Measurements from ENCODE around the gene FCAR.
"Not testable (repeated sequence)": the region's sequence is repeated elsewhere in the genome, so short reads cannot be mapped to it uniquely, and the experiment has no call there.

FCAR gene

DNA sequence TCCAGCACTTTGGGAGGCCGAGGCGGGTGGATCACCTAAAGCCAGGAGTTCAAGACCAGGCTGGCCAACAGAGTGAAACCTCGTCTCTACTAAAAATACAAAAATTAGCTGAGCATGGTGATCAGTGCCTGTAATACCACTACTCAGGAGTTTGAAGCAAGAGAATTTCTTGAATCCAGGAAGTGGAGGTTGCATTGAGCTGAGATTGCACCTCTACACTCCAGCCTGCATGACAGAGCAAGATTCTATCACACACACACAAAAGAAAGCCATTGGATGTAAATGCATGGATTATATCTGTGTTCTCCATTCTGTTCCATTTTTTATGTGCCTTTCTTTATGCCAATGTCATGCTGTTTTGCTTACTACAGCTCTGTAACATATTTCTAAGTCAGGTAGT is 15.6 kb upstream of the FCAR start:
- H3K27me3 ChIP-seq (ENCODE audit: insufficient read depth, low read length); H3K4me1 ChIP-seq (ENCODE audit: insufficient read depth, low read length); H3K4me3 ChIP-seq (ENCODE audit: low read length); H3K27ac ChIP-seq (ENCODE audit: low read depth, low read length); H3K9ac ChIP-seq (ENCODE audit: low read depth, low read length); H3K36me3 ChIP-seq (ENCODE audit: insufficient read depth, low read length): not testable (repeated sequence)
- peaks cover 35% of the 10 kb centered on the region for H3K9me3 ChIP-seq (ENCODE audit: insufficient read depth, low read depth, low read length)
- WGBS, result 100% methylated on average over 1 of the region's 3 CpGs

DNA sequence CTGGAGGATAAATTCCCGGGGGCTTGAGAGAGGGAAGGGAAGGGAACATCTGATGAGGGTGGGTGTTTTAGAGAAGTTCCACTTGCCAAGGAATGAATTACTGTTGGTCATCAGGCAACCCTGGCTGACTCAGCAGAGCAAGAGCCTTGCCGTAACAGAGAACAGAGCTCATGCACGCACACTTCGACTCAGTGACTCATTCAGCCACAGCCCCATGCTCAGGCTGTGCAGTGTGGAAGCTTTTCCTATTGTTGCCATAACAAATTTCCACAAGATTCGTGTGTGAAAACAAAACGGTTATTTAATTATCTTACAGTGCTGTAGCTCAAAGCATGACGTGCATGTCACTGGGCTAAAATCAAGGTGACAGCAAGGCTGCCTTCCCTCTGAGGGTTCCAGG is 14.6 kb upstream of the FCAR start:
- not testable (repeated sequence) for H3K27ac ChIP-seq (ENCODE audit: low read depth, low read length); H3K4me1 ChIP-seq (ENCODE audit: insufficient read depth, low read length); H3K4me3 ChIP-seq (ENCODE audit: low read length); H3K36me3 ChIP-seq (ENCODE audit: insufficient read depth, low read length); H3K9ac ChIP-seq (ENCODE audit: low read depth, low read length); H3K27me3 ChIP-seq (ENCODE audit: insufficient read depth, low read length)
- H3K9me3 ChIP-seq (ENCODE audit: insufficient read depth, low read depth, low read length), result peaks cover 27% of the 10 kb centered on the region
- 87% methylated on average over 7 of the region's 7 CpGs for WGBS

DNA sequence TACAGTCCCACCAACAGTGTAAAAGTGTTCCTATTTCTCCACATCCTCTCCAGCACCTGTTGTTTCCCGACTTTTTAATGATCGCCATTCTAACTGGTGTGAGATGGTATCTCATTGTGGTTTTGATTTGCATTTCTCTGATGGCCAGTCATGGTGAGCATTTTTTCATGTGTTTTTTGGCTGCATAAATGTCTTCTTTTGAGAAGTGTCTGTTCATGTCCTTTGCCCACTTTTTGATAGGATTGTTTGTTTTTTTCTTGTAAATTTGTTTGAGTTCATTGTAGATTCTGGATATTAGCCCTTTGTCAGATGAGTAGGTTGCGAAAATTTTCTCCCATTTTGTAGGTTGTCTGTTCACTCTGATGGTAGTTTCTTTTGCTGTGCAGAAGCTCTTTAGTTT is 10.6 kb upstream of the FCAR start:
- WGBS, result no CpG with 5 or more reads among the region's 3 CpGs
- H3K27me3 ChIP-seq (ENCODE audit: insufficient read depth, low read length), result not testable (repeated sequence)

DNA sequence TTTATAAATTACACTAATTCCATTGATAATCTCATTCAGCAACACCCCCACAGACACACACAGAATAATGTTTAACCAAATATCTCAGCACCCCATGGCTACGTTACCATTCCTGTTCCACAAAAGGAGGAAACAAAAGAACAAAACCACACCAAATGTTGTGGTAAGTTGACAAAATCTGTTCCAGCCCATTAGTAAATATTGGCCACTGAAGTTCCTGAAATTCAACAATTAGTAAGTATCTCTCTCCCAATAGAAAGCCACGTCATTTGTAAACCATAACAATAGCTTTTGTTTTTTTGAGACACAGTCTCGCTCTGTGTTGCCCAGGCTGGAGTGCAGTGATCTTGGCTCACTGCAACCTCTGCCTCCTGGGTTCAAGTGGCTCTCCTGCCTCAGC is 2.3 kb upstream of the FCAR start:
- H3K4me1 ChIP-seq (ENCODE audit: insufficient read depth, low read length), result no peaks in the 10 kb centered on the region
- no peaks in the 10 kb centered on the region; the same call in 1 of the 2 replicates for H3K27me3 ChIP-seq (ENCODE audit: insufficient read depth, low read length)
- no peak overlapping the region for H3K9ac ChIP-seq (ENCODE audit: low read depth, low read length)
- WGBS, result 87% methylated on average over 3 of the region's 3 CpGs
- peaks cover 12% of the 10 kb centered on the region; the same call in 1 of the 2 replicates for H3K9me3 ChIP-seq (ENCODE audit: insufficient read depth, low read depth, low read length)
- no peaks in the 10 kb centered on the region for H3K36me3 ChIP-seq (ENCODE audit: insufficient read depth, low read length)
- no peak overlapping the region for H3K4me3 ChIP-seq (ENCODE audit: low read length)
- no peak overlapping the region for H3K27ac ChIP-seq (ENCODE audit: low read depth, low read length)

More for the DNA sequence above, 10.6 kb upstream of the FCAR start:
- not testable (repeated sequence) for H3K4me1 ChIP-seq (ENCODE audit: insufficient read depth, low read length); H3K4me3 ChIP-seq (ENCODE audit: low read length); H3K36me3 ChIP-seq (ENCODE audit: insufficient read depth, low read length); H3K9ac ChIP-seq (ENCODE audit: low read depth, low read length); H3K27ac ChIP-seq (ENCODE audit: low read depth, low read length)
- peaks cover 31% of the 10 kb centered on the region for H3K9me3 ChIP-seq (ENCODE audit: insufficient read depth, low read depth, low read length)

- no peak overlapping the region for H3K4me3 ChIP-seq (ENCODE audit: low read length)
- no peak overlapping the region for H3K9ac ChIP-seq (ENCODE audit: low read depth, low read length)
- H3K27ac ChIP-seq (ENCODE audit: low read depth, low read length), result no peak overlapping the region
- H3K9me3 ChIP-seq (ENCODE audit: insufficient read depth, low read depth, low read length), result no peaks in the 10 kb centered on the region
- 55% methylated on average over 2 of the region's 2 CpGs for WGBS
- no peaks in the 10 kb centered on the region; the same call in 1 of the 2 replicates for H3K27me3 ChIP-seq (ENCODE audit: insufficient read depth, low read length)
- H3K4me1 ChIP-seq (ENCODE audit: insufficient read depth, low read length), result no peaks in the 10 kb centered on the region
- no peaks in the 10 kb centered on the region for H3K36me3 ChIP-seq (ENCODE audit: insufficient read depth, low read length)
These were observed 1.5 kb downstream of the FCAR start for GRCh38 chr19:54875506-54875905.

DNA sequence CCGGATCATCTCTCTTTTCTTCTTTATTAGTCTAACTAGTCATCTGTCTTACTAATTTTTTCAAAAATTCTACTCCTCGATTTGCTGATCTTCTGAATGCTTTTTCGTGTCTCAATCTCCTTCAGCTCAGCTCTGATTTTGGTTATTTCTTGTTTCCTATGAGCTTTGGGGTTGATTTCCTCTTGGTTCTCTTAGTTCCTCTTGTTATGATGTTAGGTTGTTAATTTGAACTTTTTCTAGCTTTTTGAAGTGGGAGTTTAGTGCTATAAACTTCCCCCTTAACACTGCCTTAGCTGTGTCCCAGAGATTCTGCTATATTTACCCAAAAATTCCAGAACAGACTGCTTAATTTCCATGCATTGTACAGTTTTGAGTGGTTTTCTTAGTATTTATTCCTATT is 3.4 kb downstream of the FCAR start:
- H3K9me3 ChIP-seq (ENCODE audit: insufficient read depth, low read depth, low read length), result no peaks in the 10 kb centered on the region
- H3K27ac ChIP-seq (ENCODE audit: low read depth, low read length), result no peak overlapping the region
- H3K4me1 ChIP-seq (ENCODE audit: insufficient read depth, low read length), result no peaks in the 10 kb centered on the region
- no peak overlapping the region for H3K9ac ChIP-seq (ENCODE audit: low read depth, low read length)
- no peaks in the 10 kb centered on the region for H3K36me3 ChIP-seq (ENCODE audit: insufficient read depth, low read length)
- 90% methylated on average over 3 of the region's 3 CpGs for WGBS
- no peaks in the 10 kb centered on the region; the same call in 1 of the 2 replicates for H3K27me3 ChIP-seq (ENCODE audit: insufficient read depth, low read length)
- no peak overlapping the region for H3K4me3 ChIP-seq (ENCODE audit: low read length)

DNA sequence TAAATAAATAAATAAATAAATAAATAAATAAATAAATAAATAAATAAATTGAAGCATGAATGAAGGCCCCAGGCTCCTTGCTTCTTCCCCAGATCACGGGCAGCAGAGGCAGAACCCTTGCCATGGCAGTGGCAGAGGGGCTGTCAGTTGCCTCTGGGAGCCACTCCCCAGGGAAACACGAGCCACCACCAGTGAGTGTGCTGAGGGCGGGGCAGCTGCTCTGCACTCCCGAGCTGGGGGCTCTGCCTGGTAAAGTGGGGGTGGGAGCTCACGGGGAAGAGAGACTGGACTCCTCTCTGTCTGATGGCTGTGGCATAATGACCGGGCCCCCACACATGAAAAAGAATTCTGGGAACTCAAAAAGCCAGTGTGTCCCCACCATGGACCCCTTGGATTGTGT is 7.8 kb downstream of the FCAR start:
- H3K36me3 ChIP-seq (ENCODE audit: insufficient read depth, low read length), result no peaks in the 10 kb centered on the region
- no peak overlapping the region for H3K27ac ChIP-seq (ENCODE audit: low read depth, low read length)
- H3K9ac ChIP-seq (ENCODE audit: low read depth, low read length), result no peak overlapping the region
- H3K9me3 ChIP-seq (ENCODE audit: insufficient read depth, low read depth, low read length), result no peaks in the 10 kb centered on the region
- no peaks in the 10 kb centered on the region for H3K4me1 ChIP-seq (ENCODE audit: insufficient read depth, low read length)
- H3K4me3 ChIP-seq (ENCODE audit: low read length), result no peak overlapping the region
- 87% methylated on average over 6 of the region's 6 CpGs for WGBS
- no peaks in the 10 kb centered on the region for H3K27me3 ChIP-seq (ENCODE audit: insufficient read depth, low read length)

DNA sequence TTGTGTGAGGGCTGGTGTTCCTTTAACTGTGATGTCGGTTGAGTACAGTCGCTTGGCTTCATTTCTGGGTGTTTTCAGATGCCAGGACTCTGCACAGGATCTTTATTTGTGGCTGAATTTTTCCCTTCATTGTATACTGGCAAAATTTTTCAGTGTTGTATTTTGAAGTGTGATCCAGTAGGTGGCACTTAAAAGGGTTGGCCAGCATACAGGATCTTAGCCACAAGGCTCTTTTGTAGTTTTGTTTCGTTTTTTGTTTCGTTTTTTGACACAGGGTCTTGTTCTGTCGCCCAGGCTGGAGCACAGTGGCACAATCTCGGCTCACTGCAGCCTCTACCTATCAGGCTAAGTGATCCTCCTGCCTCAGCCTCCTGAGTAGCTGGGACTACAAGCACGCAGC is 8.7 kb downstream of the FCAR start:
- 95% methylated on average over 7 of the region's 7 CpGs for WGBS
- no peaks in the 10 kb centered on the region for H3K9me3 ChIP-seq (ENCODE audit: insufficient read depth, low read depth, low read length)
- H3K4me3 ChIP-seq (ENCODE audit: low read length), result no peak overlapping the region

GRCh38 chr19:54883228-54883627 is 9.2 kb downstream of the FCAR start:
- WGBS, result 93% methylated on average over 9 of the region's 9 CpGs
- H3K9me3 ChIP-seq (ENCODE audit: insufficient read depth, low read depth, low read length), result no peaks in the 10 kb centered on the region

More for the DNA sequence above, 8.7 kb downstream of the FCAR start:
- H3K27me3 ChIP-seq (ENCODE audit: insufficient read depth, low read length), result no peaks in the 10 kb centered on the region
- H3K9ac ChIP-seq (ENCODE audit: low read depth, low read length), result no peak overlapping the region
- no peaks in the 10 kb centered on the region for H3K4me1 ChIP-seq (ENCODE audit: insufficient read depth, low read length)
- no peak overlapping the region for H3K27ac ChIP-seq (ENCODE audit: low read depth, low read length)
- no peaks in the 10 kb centered on the region for H3K36me3 ChIP-seq (ENCODE audit: insufficient read depth, low read length)

GRCh38 chr19:54888239-54888638 is 14.2 kb downstream of the FCAR start:
- no peak overlapping the region for H3K27ac ChIP-seq (ENCODE audit: low read depth, low read length)
- no peaks in the 10 kb centered on the region for H3K27me3 ChIP-seq (ENCODE audit: insufficient read depth, low read length)
- H3K36me3 ChIP-seq (ENCODE audit: insufficient read depth, low read length), result no peaks in the 10 kb centered on the region
- no peak overlapping the region for H3K4me3 ChIP-seq (ENCODE audit: low read length)
- H3K9me3 ChIP-seq (ENCODE audit: insufficient read depth, low read depth, low read length), result no peaks in the 10 kb centered on the region
- 97% methylated on average over 9 of the region's 10 CpGs for WGBS
- H3K9ac ChIP-seq (ENCODE audit: low read depth, low read length), result no peak overlapping the region
- peaks cover 2% of the 10 kb centered on the region for H3K4me1 ChIP-seq (ENCODE audit: insufficient read depth, low read length)

More at GRCh38 chr19:54883228-54883627, 9.2 kb downstream of the FCAR start:
- Histone ChIP-seq H3K36me3 (ENCODE audit: insufficient read depth, low read length) (no peaks in the 10 kb centered on the region), H3K9ac (ENCODE audit: low read depth, low read length) (no peak overlapping the region), H3K4me3 (ENCODE audit: low read length) (no peak overlapping the region), H3K27me3 (ENCODE audit: insufficient read depth, low read length) (no peaks in the 10 kb centered on the region), H3K27ac (ENCODE audit: low read depth, low read length) (no peak overlapping the region), H3K4me1 (ENCODE audit: insufficient read depth, low read length) (no peaks in the 10 kb centered on the region)

- WGBS, result 97% methylated on average over 11 of the region's 11 CpGs
- Histone ChIP-seq H3K4me1 (ENCODE audit: insufficient read depth, low read length) (peaks cover 4% of the 10 kb centered on the region), H3K36me3 (ENCODE audit: insufficient read depth, low read length) (no peaks in the 10 kb centered on the region), H3K4me3 (ENCODE audit: low read length) (no peak overlapping the region), H3K27me3 (ENCODE audit: insufficient read depth, low read length) (no peaks in the 10 kb centered on the region), H3K27ac (ENCODE audit: low read depth, low read length) (no peak overlapping the region), H3K9ac (ENCODE audit: low read depth, low read length) (no peak overlapping the region), H3K9me3 (ENCODE audit: insufficient read depth, low read depth, low read length) (no peaks in the 10 kb centered on the region)
These were observed 15.5 kb downstream of the FCAR start for GRCh38 chr19:54889566-54889965.

DNA sequence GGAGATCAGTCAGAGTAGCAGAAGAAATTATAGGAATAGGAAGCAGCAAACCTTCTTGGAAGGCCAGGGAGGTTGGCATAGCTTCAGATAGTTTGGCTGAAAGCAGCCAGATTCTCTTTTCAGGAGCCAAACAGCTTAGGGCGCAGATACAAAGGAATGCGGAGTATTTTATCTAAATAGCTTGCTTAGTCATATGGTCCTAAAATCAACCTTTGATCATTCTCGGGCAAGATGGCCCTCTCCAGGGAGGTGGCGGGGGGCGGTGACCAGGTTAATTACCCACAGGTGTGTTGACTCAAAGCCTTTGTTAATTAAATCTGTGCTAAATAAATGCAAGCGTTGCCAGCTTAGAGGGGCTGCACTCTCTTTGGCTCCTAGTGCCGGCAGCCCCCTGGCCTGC is 19.4 kb downstream of the FCAR start:
- peak overlapping the region; percentile 32 for H3K4me3 ChIP-seq (ENCODE audit: low read length)
- no peaks in the 10 kb centered on the region for H3K9me3 ChIP-seq (ENCODE audit: insufficient read depth, low read depth, low read length)
- peaks cover 8% of the 10 kb centered on the region for H3K4me1 ChIP-seq (ENCODE audit: insufficient read depth, low read length)
- no peaks in the 10 kb centered on the region for H3K27me3 ChIP-seq (ENCODE audit: insufficient read depth, low read length)
- peak overlapping the region; percentile 70; the same call in 1 of the 2 replicates for H3K9ac ChIP-seq (ENCODE audit: low read depth, low read length)
- H3K27ac ChIP-seq (ENCODE audit: low read depth, low read length), result peak overlapping the region; percentile 94
- no peaks in the 10 kb centered on the region for H3K36me3 ChIP-seq (ENCODE audit: insufficient read depth, low read length)
- WGBS, result 30% methylated on average over 7 of the region's 7 CpGs

All from HUES64 (cell line).